Fibroblast of skin of scalp (primary cell): Measurements from ENCODE around the gene LRRC56.

Experiments used
- DNase-seq: peaks from one replicate; pipeline ENCODE4 v3.0.0-alpha.2; 2013

The LRRC56 gene

DNA sequence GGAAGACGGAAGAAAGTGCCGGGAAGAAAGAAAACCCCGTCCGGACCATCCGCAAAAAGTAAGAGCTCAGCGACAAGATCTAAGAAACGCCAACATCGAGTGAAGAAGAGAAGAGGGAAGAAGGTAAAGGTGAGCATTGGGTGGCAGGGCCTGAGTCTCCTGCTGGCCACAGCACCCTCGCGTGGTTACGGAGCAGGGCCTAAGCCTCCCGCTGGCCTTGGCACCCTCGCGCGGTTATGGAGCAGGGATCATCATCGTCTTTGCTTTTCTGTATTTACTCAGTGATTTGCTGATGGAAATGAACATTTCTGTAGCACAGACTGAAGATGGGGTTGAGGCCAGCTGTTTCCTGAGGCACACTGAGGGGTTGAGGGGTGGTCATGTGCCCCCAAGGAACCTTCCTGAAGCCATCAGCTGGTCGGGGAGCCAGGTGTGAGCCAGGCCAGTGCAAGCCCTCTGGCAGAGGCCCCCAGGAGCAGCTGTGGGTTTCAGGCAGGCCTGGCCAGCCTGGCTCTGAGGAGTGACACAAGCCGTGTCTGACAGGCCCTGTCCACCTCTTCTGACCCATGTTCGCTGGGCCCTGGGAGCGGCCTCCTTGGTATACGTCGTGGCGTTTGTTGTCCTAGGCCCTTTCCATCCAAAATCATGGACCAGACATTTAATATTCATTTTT is 64.4 kb downstream of the LRRC56 start:
- DNase-seq: no peak

DNA sequence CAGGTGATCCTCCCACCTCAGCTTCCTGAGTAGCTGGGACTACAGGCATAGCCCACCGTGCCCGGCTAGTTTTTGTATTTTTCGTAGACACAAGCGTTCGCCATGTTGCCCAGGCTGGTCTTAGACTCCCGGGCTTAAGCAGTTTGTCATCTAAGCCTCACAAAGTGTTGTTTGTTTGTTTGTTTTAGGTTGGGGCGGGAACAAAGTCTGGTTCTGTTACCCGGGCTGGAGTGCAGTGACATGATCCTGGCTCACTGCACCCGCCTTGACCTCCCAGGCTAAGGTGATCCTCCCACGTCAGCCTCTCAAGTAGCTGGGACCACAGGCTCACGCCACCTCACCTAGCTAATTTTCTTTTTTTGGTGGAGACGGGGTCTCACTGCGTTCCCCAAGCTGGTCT is 65.8 kb downstream of the LRRC56 start:
- DNase-seq: no peak
